HG03159 (cell line): ENCODE results near the gene ANP32B.

Experiments used
- ATAC-seq: cut with Tn5 transposase; IDR thresholded peaks from one replicate; pipeline ENCODE4 v1.9.1; 2021; ENCODE audit warnings: mild to moderate bottlenecking, moderate library complexity; ENCODE audit not compliant: unreplicated experiment

ANP32B gene

GRCh38 chr9:98057138-98057799 lies 74.1 kb downstream of the ANP32B start:
- no peak for ATAC-seq

- ATAC-seq = no peak
Observed at GRCh38 chr9:98062161-98062560, 79.0 kb downstream of the ANP32B start.

GRCh38 chr9:98064623-98065392 lies 81.7 kb downstream of the ANP32B start:
- no peak for ATAC-seq
